Measurements from ENCODE around the gene NADK2. TPM values are rescaled to one million over a fixed set of nuclear protein-coding genes. Genes with fewer than 3 reads are reported as not detected.

The NADK2 gene
- total RNA-seq, 1 donor from 2014 or later, result 24.2 TPM

- no peak for DNase-seq
- Mint-ChIP-seq H3K4me3 (ENCODE audit: unreplicated experiment) (no peak overlapping the region), H3K36me3 (ENCODE audit: unreplicated experiment) (no peaks in the 10 kb centered on the region), H3K27ac (ENCODE audit: unreplicated experiment) (no peak overlapping the region), H3K27me3 (ENCODE audit: unreplicated experiment) (no peaks in the 10 kb centered on the region), H3K9me3 (ENCODE audit: unreplicated experiment) (no peaks in the 10 kb centered on the region), H3K4me1 (ENCODE audit: low read depth, unreplicated experiment) (no peaks in the 10 kb centered on the region)
- TF ChIP-seq CTCF (IDR thresholded peaks at IDR 0.05; ENCODE audit: partially characterized antibody, unreplicated experiment), result no peak
Observed at GRCh38 chr5:36277521-36278176, 35.9 kb upstream of the NADK2 start.

GRCh38 chr5:36276864-36277263, 35.1 kb upstream of the NADK2 start:
- Mint-ChIP-seq H3K27me3 (ENCODE audit: unreplicated experiment) (no peaks in the 10 kb centered on the region), H3K4me1 (ENCODE audit: low read depth, unreplicated experiment) (no peaks in the 10 kb centered on the region), H3K4me3 (ENCODE audit: unreplicated experiment) (no peak overlapping the region), H3K36me3 (ENCODE audit: unreplicated experiment) (no peaks in the 10 kb centered on the region), H3K9me3 (ENCODE audit: unreplicated experiment) (no peaks in the 10 kb centered on the region), H3K27ac (ENCODE audit: unreplicated experiment) (no peak overlapping the region)
- no peak for DNase-seq
- no peak for TF ChIP-seq CTCF (IDR thresholded peaks at IDR 0.05; ENCODE audit: partially characterized antibody, unreplicated experiment)

- no peaks in the 10 kb centered on the region for H3K9me3 Mint-ChIP-seq (ENCODE audit: unreplicated experiment)
- no peaks in the 10 kb centered on the region for H3K4me1 Mint-ChIP-seq (ENCODE audit: low read depth, unreplicated experiment)
- no peaks in the 10 kb centered on the region for H3K27me3 Mint-ChIP-seq (ENCODE audit: unreplicated experiment)
- DNase-seq, result no peak
- H3K36me3 Mint-ChIP-seq (ENCODE audit: unreplicated experiment), result no peaks in the 10 kb centered on the region
- no peak overlapping the region for H3K4me3 Mint-ChIP-seq (ENCODE audit: unreplicated experiment)
- no peak overlapping the region for H3K27ac Mint-ChIP-seq (ENCODE audit: unreplicated experiment)
- no peak for TF ChIP-seq CTCF (IDR thresholded peaks at IDR 0.05; ENCODE audit: partially characterized antibody, unreplicated experiment)
Observed at GRCh38 chr5:36273809-36274526, 32.2 kb upstream of the NADK2 start.

DNA sequence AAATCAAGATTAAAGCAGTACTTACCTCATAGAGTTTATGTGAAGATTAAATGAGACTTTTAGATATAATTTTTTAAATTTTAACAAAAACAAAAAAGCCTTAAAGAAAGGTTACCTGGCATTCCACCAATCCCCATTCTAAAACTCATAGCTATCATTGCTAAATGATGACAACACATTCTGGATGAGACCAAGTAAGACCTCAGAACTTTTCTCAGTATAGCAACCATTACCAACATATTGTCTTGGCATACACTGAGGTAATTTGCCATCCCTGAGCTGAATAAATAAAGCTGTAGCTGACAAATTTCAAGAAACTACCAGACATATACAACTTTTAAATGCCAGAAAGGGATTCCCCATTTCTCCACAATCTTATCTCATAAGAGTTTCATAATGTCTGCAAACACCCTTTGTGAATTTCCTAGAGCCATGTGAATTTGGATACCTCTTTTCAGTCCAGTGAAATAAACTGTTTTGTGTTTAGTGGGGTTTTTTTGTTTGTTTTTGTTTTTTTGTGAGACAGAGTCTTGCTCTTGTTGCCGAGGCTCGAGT, 30.5 kb upstream of the NADK2 start:
- Mint-ChIP-seq H3K9me3 (ENCODE audit: unreplicated experiment) (no peaks in the 10 kb centered on the region), H3K27ac (ENCODE audit: unreplicated experiment) (no peak overlapping the region), H3K4me3 (ENCODE audit: unreplicated experiment) (no peak overlapping the region), H3K27me3 (ENCODE audit: unreplicated experiment) (no peaks in the 10 kb centered on the region), H3K4me1 (ENCODE audit: low read depth, unreplicated experiment) (no peaks in the 10 kb centered on the region), H3K36me3 (ENCODE audit: unreplicated experiment) (no peaks in the 10 kb centered on the region)
- no peak for DNase-seq
- no peak for TF ChIP-seq CTCF (IDR thresholded peaks at IDR 0.05; ENCODE audit: partially characterized antibody, unreplicated experiment)
